Thyroid gland (tissue), 4 donors: ENCODE measurements around the gene NUP214. TPM values are rescaled to one million over a fixed set of nuclear protein-coding genes. Genes with fewer than 3 reads are reported as not detected.

Experiments
- DNase-seq, 2 donors: peaks; one replicate each; pipeline ENCODE4 v3.0.0-alpha.2; 2019
- H3K27ac ChIP-seq, 3 donors: fragments of 200-600 bp; sonication (generic); 1 replicate in 2 of 3; 2 replicates in 1 of 3; pipeline ENCODE4 v1.5.1; 2016 to 2019; ENCODE audit warnings: mild to moderate bottlenecking in 1 of 3, moderate library complexity in 1 of 3
- H3K27me3 ChIP-seq: fragments of 200-600 bp; sonication (generic); one replicate; pipeline ENCODE4 v1.5.1; 2019
- H3K36me3 ChIP-seq, 2 donors: fragments of 200-600 bp; sonication (generic); one replicate each; pipeline ENCODE4 v1.5.1; 2016 to 2019
- H3K4me1 ChIP-seq, 2 donors: fragments of 200-600 bp; sonication (generic); one replicate each; pipeline ENCODE4 v1.5.1; 2017 to 2019
- H3K4me3 ChIP-seq, 3 donors: fragments of 200-600 bp; sonication (generic); replicated peaks in 1 of 3; 1 replicate in 2 of 3; 2 replicates in 1 of 3; pipeline ENCODE4 v1.5.1; 2016; ENCODE audit warnings: mild to moderate bottlenecking in 1 of 3
- H3K9me3 ChIP-seq: fragments of 200-600 bp; sonication (generic); one replicate; pipeline ENCODE4 v1.5.1; 2017
- POLR2A ChIP-seq, 2 donors: fragments of 450-650 bp; IDR thresholded peaks; one replicate each; pipeline ENCODE4 v1.6.1; 2017; ENCODE audit warnings: antibody characterized with exemption in 2 of 2, mild to moderate bottlenecking in 2 of 2, moderate library complexity in 1 of 2
- WGBS, 2 donors: methylation state at CpG; one replicate each; pipeline ENCODE4 v1.1.5; 2017; 5-methylcytosine and 5-hydroxymethylcytosine counted together
- intact Hi-C: fragments of 100-400 bp; cut with DNase I; formaldehyde crosslinking; loops from one replicate; pipeline ENCODE4 v1.15.1; 2023
- total RNA-seq, 4 donors: library from RNA; depleted of rRNA; stranded (reverse); fragments of >200 nt; gene quantifications; one replicate each; pipeline ENCODE4 v1.2.3, GENCODE V29; 2016
- TF ChIP-seq, protein P1 (sequence below), 6 experiments: fragments of 200-600 bp in 3 of 6; fragments of 450-650 bp in 3 of 6; sonication (generic) in 3 of 6; IDR thresholded peaks; one replicate each; pipeline ENCODE4 v1.5.1; 2016 to 2019; ENCODE audit warnings: antibody characterized with exemption in 6 of 6, mild to moderate bottlenecking in 2 of 6, inconsistent platforms in 1 of 6, moderate library complexity in 1 of 6

Gene NUP214
- total RNA-seq, 4 donors from 2014 or later: 27.3 to 59.2 (median 46.6) TPM

DNA sequence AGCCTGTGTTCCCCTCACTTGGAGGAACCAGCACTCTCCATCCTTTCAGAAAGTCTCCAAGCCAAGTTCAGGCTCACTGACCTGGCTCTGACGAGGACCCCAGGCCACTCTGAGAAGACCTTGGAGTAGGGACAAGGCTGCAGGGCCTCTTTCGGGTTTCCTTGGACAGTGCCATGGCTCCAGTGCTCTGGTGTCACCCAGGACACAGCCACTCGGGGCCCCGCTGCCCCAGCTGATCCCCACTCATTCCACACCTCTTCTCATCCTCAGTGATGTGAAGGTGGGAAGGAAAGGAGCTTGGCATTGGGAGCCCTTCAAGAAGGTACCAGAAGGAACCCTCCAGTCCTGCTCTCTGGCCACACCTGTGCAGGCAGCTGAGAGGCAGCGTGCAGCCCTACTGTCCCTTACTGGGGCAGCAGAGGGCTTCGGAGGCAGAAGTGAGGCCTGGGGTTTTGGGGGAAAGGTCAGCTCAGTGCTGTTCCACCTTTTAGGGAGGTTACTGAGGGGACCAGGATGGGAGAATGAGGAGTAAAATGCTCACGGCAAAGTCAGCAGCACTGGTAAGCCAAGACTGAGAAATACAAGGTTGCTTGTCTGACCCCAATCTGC, 4.7 kb upstream of the NUP214 start:
- DNase-seq: no peak
- peaks cover 0 to 5% of the 10 kb centered on the region in 2 donors for H3K4me1 ChIP-seq
- TF ChIP-seq POLR2A (IDR thresholded peaks at IDR 0.05): no peak
- TF ChIP-seq, protein P1, sequence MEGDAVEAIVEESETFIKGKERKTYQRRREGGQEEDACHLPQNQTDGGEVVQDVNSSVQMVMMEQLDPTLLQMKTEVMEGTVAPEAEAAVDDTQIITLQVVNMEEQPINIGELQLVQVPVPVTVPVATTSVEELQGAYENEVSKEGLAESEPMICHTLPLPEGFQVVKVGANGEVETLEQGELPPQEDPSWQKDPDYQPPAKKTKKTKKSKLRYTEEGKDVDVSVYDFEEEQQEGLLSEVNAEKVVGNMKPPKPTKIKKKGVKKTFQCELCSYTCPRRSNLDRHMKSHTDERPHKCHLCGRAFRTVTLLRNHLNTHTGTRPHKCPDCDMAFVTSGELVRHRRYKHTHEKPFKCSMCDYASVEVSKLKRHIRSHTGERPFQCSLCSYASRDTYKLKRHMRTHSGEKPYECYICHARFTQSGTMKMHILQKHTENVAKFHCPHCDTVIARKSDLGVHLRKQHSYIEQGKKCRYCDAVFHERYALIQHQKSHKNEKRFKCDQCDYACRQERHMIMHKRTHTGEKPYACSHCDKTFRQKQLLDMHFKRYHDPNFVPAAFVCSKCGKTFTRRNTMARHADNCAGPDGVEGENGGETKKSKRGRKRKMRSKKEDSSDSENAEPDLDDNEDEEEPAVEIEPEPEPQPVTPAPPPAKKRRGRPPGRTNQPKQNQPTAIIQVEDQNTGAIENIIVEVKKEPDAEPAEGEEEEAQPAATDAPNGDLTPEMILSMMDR (IDR thresholded peaks at IDR 0.05): no peak
- H3K27ac ChIP-seq: no peak overlapping the region
- intact Hi-C loops: no loop called here
- H3K4me3 ChIP-seq: no peak overlapping the region
- no peaks in the 10 kb centered on the region for H3K9me3 ChIP-seq
- H3K36me3 ChIP-seq: peaks cover 13 to 17% of the 10 kb centered on the region in 2 donors
- no peaks in the 10 kb centered on the region for H3K27me3 ChIP-seq
- 89 to 97% methylated on average over 4 to 7 of the region's 7 CpGs for WGBS, 2 donors

DNA sequence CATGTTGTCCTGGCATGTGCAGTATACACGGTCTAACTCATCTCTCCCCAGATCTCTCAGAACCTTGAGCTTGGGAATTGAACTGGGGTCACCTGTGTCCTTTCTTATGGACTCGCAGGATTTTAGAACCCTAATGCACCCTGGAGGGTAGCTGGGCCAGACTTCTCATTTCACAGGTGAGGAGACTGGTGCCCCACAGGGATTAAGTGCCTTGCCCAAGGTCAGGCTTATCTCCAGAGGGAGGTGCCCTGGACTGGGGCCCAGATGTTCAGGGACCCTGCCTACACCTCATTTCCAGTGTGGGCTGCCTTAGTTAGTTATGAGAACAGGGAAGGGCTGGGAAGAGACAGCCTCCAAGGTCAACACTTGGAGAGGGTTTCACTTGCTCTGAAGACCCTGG, 4.0 kb upstream of the NUP214 start:
- Histone ChIP-seq H3K27me3 (no peaks in the 10 kb centered on the region), H3K4me1 (peaks cover 0 to 8% of the 10 kb centered on the region in 2 donors), H3K36me3 (peaks cover 13 to 17% of the 10 kb centered on the region in 2 donors), H3K4me3 (no peak overlapping the region), H3K9me3 (no peaks in the 10 kb centered on the region), H3K27ac (no peak overlapping the region)
- intact Hi-C loops: no loop called here
- DNase-seq: no peak
- TF ChIP-seq, protein P1 (IDR thresholded peaks at IDR 0.05): no peak
- TF ChIP-seq POLR2A (IDR thresholded peaks at IDR 0.05): no peak
- WGBS, 2 donors: 91 to 96% methylated on average over 2 of the region's 2 CpGs

DNA sequence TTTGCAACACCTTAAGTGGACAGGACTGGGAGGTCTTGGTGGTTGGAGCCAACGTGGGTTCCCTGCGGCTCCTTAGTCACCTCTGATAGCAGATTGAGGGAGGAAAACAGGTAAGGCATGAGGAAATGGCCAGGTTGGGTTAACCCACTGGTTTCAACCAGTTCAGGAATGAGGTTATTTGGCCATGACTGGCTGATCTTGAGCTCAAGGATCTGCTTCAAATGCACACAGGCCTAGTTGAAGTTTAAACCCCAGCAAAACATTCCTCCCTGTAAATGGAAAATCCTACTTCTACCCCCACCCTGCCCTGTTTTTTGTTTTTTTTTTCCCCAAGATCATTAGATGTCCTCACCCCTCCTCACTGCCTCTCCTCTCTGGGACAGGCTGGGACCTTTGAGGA, 3.2 kb upstream of the NUP214 start:
- Histone ChIP-seq H3K27ac (peak overlapping the region in 1 of 3 donors; percentile 18), H3K4me1 (peaks cover 0 to 12% of the 10 kb centered on the region in 2 donors), H3K27me3 (no peaks in the 10 kb centered on the region), H3K4me3 (no peak overlapping the region), H3K36me3 (peaks cover 13 to 17% of the 10 kb centered on the region in 2 donors), H3K9me3 (no peaks in the 10 kb centered on the region)
- intact Hi-C loops: no loop called here
- DNase-seq: peak in 1 of 2 donors; percentile 22
- no peak for TF ChIP-seq POLR2A (IDR thresholded peaks at IDR 0.05)
- TF ChIP-seq, protein P1 (IDR thresholded peaks at IDR 0.05): no peak
- WGBS, 2 donors: 67 to 80% methylated on average over 2 of the region's 2 CpGs

DNA sequence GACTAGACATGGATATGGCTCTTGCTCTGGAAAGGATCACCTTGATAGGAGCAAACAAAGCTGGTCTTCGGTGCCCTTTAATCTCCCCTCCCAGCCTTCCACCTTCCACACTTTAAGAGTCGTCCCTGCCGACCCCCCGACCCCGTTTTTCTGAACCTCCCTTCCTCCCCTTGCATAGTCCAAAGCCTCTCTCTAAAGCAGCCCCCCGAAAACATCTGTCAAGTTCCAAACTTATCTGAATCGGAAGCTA, 423 bp upstream of the NUP214 start:
- peaks cover 30 to 36% of the 10 kb centered on the region in 2 donors for H3K36me3 ChIP-seq
- H3K27ac ChIP-seq: peak overlapping the region; percentile 69 to 83 (median 73)
- WGBS, 2 donors: 1 to 5% methylated on average over 7 of the region's 7 CpGs

DNA sequence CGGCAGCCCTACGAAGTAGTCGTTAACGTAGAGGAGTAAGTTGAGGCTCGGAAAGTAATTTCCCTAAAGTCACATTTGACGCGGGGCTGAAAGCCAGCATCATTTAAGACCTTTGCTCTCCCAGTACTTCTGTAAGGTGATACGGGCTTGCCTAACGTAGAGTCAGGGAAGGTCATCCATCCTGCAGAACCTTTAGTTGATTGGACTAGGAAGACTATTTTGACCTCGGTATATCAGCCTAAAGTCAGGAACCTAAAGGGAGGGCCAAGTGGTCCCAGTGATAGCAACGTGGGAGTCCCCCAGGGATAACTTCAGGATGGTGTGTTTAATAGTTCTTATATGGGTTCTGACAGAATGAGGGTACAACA, 657 bp downstream of the NUP214 start:
- H3K36me3 ChIP-seq: peaks cover 37 to 39% of the 10 kb centered on the region in 2 donors
- intact Hi-C loops: loop anchor here (5.0 kb wide), 1 partner anchor 69 kb away; no protein-coding TSS in a partner anchor
- WGBS, 2 donors: 0% methylated on average over 6 to 11 of the region's 11 CpGs
- no peak for DNase-seq
- H3K9me3 ChIP-seq: no peaks in the 10 kb centered on the region
- TF ChIP-seq POLR2A (IDR thresholded peaks at IDR 0.05): no peak
- TF ChIP-seq, protein P1 (IDR thresholded peaks at IDR 0.05): no peak
- no peaks in the 10 kb centered on the region for H3K27me3 ChIP-seq
- H3K4me3 ChIP-seq: peak overlapping the region; percentile 62 to 99 (median 67)
- H3K4me1 ChIP-seq: peaks cover 0 to 12% of the 10 kb centered on the region in 2 donors
- peak overlapping the region in 1 of 3 donors; percentile 67 for H3K27ac ChIP-seq

More for the DNA sequence above, 423 bp upstream of the NUP214 start:
- Histone ChIP-seq H3K27me3 (no peaks in the 10 kb centered on the region), H3K4me3 (peak overlapping the region; percentile 54 to 99 (median 62)), H3K4me1 (peaks cover 0 to 12% of the 10 kb centered on the region in 2 donors), H3K9me3 (no peaks in the 10 kb centered on the region)
- intact Hi-C loops: loop anchor here (5.0 kb wide), 1 partner anchor 68 kb away; no protein-coding TSS in a partner anchor
- no peak for TF ChIP-seq POLR2A (IDR thresholded peaks at IDR 0.05)
- TF ChIP-seq, protein P1 (IDR thresholded peaks at IDR 0.05): no peak
- no peak for DNase-seq
